GM19238 (cell line): ENCODE data around the gene GALNT9.

Experiments
- DNase-seq: peaks from one replicate; pipeline ENCODE4 v3.0.0; 2011; ENCODE audit warnings: low spot score; ENCODE audit not compliant: insufficient read length

GALNT9 gene

GRCh38 chr12:132217371-132217770 is 112.0 kb downstream of the GALNT9 start:
- DNase-seq, result no peak

- DNase-seq, result no peak
These were observed 112.9 kb downstream of the GALNT9 start for GRCh38 chr12:132216354-132216987.

- no peak for DNase-seq
These were observed 113.9 kb downstream of the GALNT9 start for GRCh38 chr12:132215299-132215989.

GRCh38 chr12:132214891-132215290 is 114.5 kb downstream of the GALNT9 start:
- no peak for DNase-seq

- DNase-seq, result no peak
These were observed 115.3 kb downstream of the GALNT9 start for GRCh38 chr12:132214161-132214476.

- DNase-seq, result no peak
These were observed 115.8 kb downstream of the GALNT9 start for GRCh38 chr12:132213359-132214160.

- no peak for DNase-seq
These were observed 117.6 kb downstream of the GALNT9 start for GRCh38 chr12:132211816-132212215.

- DNase-seq, result no peak
These were observed 118.1 kb downstream of the GALNT9 start for GRCh38 chr12:132211326-132211725.

GRCh38 chr12:132210223-132211055 is 119.0 kb downstream of the GALNT9 start:
- no peak for DNase-seq

GRCh38 chr12:132209619-132210222 is 119.7 kb downstream of the GALNT9 start:
- no peak for DNase-seq

- DNase-seq, result no peak
These were observed 121.1 kb downstream of the GALNT9 start for GRCh38 chr12:132208153-132208823.

- DNase-seq, result no peak
These were observed 122.2 kb downstream of the GALNT9 start for GRCh38 chr12:132207083-132207775.

- DNase-seq, result no peak
These were observed 123.3 kb downstream of the GALNT9 start for GRCh38 chr12:132206046-132206434.

- DNase-seq, result no peak
These were observed 123.9 kb downstream of the GALNT9 start for GRCh38 chr12:132205271-132206045.

GRCh38 chr12:132204793-132205270 is 124.6 kb downstream of the GALNT9 start:
- DNase-seq, result no peak

GRCh38 chr12:132204063-132204792 is 125.2 kb downstream of the GALNT9 start:
- no peak for DNase-seq

GRCh38 chr12:132202929-132203721 is 126.3 kb downstream of the GALNT9 start:
- DNase-seq, result no peak
